WTC11 (cell line): ENCODE measurements around the gene OTOP1.

Source experiments
- RORB ChIP-seq: fragments of 250-450 bp; sonication (Bioruptor Pico); IDR thresholded peaks from 2 replicates; pipeline ENCODE4 v1.9.0; 2021; ENCODE audit warnings: mild to moderate bottlenecking
- TF ChIP-seq, protein P1 (sequence below): fragments of 200-600 bp; IDR thresholded peaks from 2 replicates; pipeline ENCODE4 v1.8.0; 2022; ENCODE audit warnings: antibody characterized with exemption
- TF ChIP-seq, protein P2 (sequence below): sonication (generic); formaldehyde crosslinking; IDR thresholded peaks from 2 replicates; pipeline ENCODE4 v1.8.1; 2022; ENCODE audit warnings: mild to moderate bottlenecking, moderate library complexity, missing genetic modification reagents
- TF ChIP-seq, protein P3 (sequence below): sonication (generic); formaldehyde crosslinking; IDR thresholded peaks from 2 replicates; pipeline ENCODE4 v1.8.1; 2023; ENCODE audit warnings: mild to moderate bottlenecking, missing genetic modification reagents, moderate library complexity
- TF ChIP-seq, protein P4 (sequence below): fragments of 250-450 bp; sonication (Bioruptor Pico); IDR thresholded peaks from 2 replicates; pipeline ENCODE4 v1.9.0; 2021; ENCODE audit warnings: mild to moderate bottlenecking

DNA sequence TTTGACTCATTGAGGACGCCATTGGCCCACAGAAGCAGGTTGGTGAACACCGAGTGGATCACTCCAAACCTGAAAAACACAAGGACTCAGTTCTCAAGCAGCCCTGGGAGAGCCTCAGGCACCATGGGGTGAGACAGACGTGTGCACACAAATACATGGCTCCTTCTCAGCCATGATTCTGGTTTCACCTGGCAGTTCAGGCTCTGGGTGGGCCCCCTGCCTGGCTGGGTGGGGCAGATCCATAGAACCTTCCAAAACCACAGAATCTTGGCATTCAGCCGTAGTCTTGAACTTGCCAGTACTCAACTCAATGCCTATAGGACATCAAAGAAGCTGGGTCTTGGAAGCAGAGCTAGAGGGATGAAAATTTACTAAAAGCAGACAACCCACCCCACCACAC lies 24.2 kb downstream of the OTOP1 start:
- TF ChIP-seq, protein P1, sequence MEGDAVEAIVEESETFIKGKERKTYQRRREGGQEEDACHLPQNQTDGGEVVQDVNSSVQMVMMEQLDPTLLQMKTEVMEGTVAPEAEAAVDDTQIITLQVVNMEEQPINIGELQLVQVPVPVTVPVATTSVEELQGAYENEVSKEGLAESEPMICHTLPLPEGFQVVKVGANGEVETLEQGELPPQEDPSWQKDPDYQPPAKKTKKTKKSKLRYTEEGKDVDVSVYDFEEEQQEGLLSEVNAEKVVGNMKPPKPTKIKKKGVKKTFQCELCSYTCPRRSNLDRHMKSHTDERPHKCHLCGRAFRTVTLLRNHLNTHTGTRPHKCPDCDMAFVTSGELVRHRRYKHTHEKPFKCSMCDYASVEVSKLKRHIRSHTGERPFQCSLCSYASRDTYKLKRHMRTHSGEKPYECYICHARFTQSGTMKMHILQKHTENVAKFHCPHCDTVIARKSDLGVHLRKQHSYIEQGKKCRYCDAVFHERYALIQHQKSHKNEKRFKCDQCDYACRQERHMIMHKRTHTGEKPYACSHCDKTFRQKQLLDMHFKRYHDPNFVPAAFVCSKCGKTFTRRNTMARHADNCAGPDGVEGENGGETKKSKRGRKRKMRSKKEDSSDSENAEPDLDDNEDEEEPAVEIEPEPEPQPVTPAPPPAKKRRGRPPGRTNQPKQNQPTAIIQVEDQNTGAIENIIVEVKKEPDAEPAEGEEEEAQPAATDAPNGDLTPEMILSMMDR = no peak
- TF ChIP-seq, protein P2, sequence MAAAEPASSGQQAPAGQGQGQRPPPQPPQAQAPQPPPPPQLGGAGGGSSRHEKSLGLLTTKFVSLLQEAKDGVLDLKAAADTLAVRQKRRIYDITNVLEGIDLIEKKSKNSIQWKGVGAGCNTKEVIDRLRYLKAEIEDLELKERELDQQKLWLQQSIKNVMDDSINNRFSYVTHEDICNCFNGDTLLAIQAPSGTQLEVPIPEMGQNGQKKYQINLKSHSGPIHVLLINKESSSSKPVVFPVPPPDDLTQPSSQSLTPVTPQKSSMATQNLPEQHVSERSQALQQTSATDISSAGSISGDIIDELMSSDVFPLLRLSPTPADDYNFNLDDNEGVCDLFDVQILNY (CRISPR knock-in tag) = no peak
- TF ChIP-seq RORB = no peak
- TF ChIP-seq, protein P3, sequence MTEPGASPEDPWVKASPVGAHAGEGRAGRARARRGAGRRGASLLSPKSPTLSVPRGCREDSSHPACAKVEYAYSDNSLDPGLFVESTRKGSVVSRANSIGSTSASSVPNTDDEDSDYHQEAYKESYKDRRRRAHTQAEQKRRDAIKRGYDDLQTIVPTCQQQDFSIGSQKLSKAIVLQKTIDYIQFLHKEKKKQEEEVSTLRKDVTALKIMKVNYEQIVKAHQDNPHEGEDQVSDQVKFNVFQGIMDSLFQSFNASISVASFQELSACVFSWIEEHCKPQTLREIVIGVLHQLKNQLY (CRISPR knock-in tag) = no peak
- TF ChIP-seq, protein P4, sequence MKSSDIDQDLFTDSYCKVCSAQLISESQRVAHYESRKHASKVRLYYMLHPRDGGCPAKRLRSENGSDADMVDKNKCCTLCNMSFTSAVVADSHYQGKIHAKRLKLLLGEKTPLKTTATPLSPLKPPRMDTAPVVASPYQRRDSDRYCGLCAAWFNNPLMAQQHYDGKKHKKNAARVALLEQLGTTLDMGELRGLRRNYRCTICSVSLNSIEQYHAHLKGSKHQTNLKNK (CRISPR knock-in tag) = no peak
